Fibroblast of the aortic adventitia (primary cell): ENCODE data around the gene RAC3. TPM values are rescaled to one million over a fixed set of nuclear protein-coding genes. Genes with fewer than 3 reads are reported as not detected.

Experiments
- DNase-seq: peaks from one replicate; pipeline ENCODE4 v3.0.0-alpha.2; 2010; ENCODE audit warnings: low read depth
- H3K4me3 ChIP-seq: 2 replicates; pipeline ENCODE4 v1.5.1; 2011; ENCODE audit warnings: low read depth, mild to moderate bottlenecking, control low read depth, low read length, moderate library complexity
- CTCF ChIP-seq: IDR thresholded peaks from 2 replicates; pipeline ENCODE4 v1.5.1; 2011; ENCODE audit warnings: mild to moderate bottlenecking, low read length, control low read depth, inconsistent platforms; ENCODE audit not compliant: insufficient read depth
- total RNA-seq: library from RNA; depleted of rRNA; stranded (reverse); fragments of >200 nt; gene quantifications from 2 replicates; pipeline ENCODE4 v1.2.3, GENCODE V29; 2012; ENCODE audit warnings: low replicate concordance

Gene RAC3
- total RNA-seq, 1 donor, result 6.2 TPM

GRCh38 chr17:82081966-82082365 is 50.5 kb downstream of the RAC3 start:
- no peak for TF ChIP-seq CTCF
- H3K4me3 ChIP-seq, result no peak overlapping the region
- DNase-seq, result no peak

GRCh38 chr17:82082456-82082855 is 51.0 kb downstream of the RAC3 start:
- DNase-seq, result no peak
- no peak for TF ChIP-seq CTCF
- H3K4me3 ChIP-seq, result no peak overlapping the region

GRCh38 chr17:82083009-82083408 is 51.5 kb downstream of the RAC3 start:
- H3K4me3 ChIP-seq, result no peak overlapping the region
- TF ChIP-seq CTCF, result no peak
- no peak for DNase-seq

Other genes starting within 250 kb of the RAC3 start
- gene GCGR, start 227.5 kb upstream of the RAC3 start, total RNA-seq, result not detected in 2 replicates
- gene MCRIP1, start 198.4 kb upstream of the RAC3 start, total RNA-seq, result 130 and 195 TPM in 2 replicates
- gene PPP1R27, start 196.6 kb upstream of the RAC3 start, total RNA-seq, result not detected in 2 replicates
- gene P4HB, start 171.1 kb upstream of the RAC3 start, total RNA-seq, result 763 and 1,500 TPM in 2 replicates
- 95.1 and 149 TPM in 2 replicates for gene ARHGDIA, start 160.3 kb upstream of the RAC3 start, total RNA-seq
- 43.6 and 77.3 TPM in 2 replicates for gene ALYREF, start 140.1 kb upstream of the RAC3 start, total RNA-seq
- 172 and 178 TPM in 2 replicates for gene ANAPC11, start 140.0 kb upstream of the RAC3 start, total RNA-seq
- 1.3 and 1.4 TPM in 2 replicates for gene NPB, start 129.4 kb upstream of the RAC3 start, total RNA-seq
- gene PCYT2, start 120.3 kb upstream of the RAC3 start, total RNA-seq, result 20.3 and 36.7 TPM in 2 replicates
- gene SIRT7, start 113.5 kb upstream of the RAC3 start, total RNA-seq, result 12.7 and 18.1 TPM in 2 replicates
- 19.1 and 28.0 TPM in 2 replicates for gene MAFG, start 103.9 kb upstream of the RAC3 start, total RNA-seq
- gene PYCR1, start 94.4 kb upstream of the RAC3 start, total RNA-seq, result 16.9 and 91.0 TPM in 2 replicates
- not detected in 2 replicates for gene MYADML2, start 84.4 kb upstream of the RAC3 start, total RNA-seq
- 0.09 TPM in 1 of 2 replicates, not detected in the other for gene NOTUM, start 70.5 kb upstream of the RAC3 start, total RNA-seq
- 23.6 and 37.0 TPM in 2 replicates for gene ASPSCR1, start 54.0 kb upstream of the RAC3 start, total RNA-seq
- 27.6 and 41.8 TPM in 2 replicates for gene CENPX, start 8.8 kb upstream of the RAC3 start, total RNA-seq
- gene LRRC45, start 8.4 kb upstream of the RAC3 start, total RNA-seq, result 15.5 and 22.0 TPM in 2 replicates
- gene DCXR, start 6.0 kb downstream of the RAC3 start, total RNA-seq, result 29.3 and 101 TPM in 2 replicates
- 32.0 and 33.3 TPM in 2 replicates for gene RFNG, start 20.1 kb downstream of the RAC3 start, total RNA-seq
- gene GPS1, start 20.2 kb downstream of the RAC3 start, total RNA-seq, result 77.5 and 85.5 TPM in 2 replicates
- gene DUS1L, start 34.1 kb downstream of the RAC3 start, total RNA-seq, result 33.8 and 62.3 TPM in 2 replicates
- 65.2 and 100 TPM in 2 replicates for gene FASN, start 66.6 kb downstream of the RAC3 start, total RNA-seq
- gene CCDC57, start 181.2 kb downstream of the RAC3 start, total RNA-seq, result 15.2 and 37.4 TPM in 2 replicates
- 13.0 and 44.6 TPM in 2 replicates for gene SLC16A3, start 197.4 kb downstream of the RAC3 start, total RNA-seq
- gene CSNK1D, start 242.0 kb downstream of the RAC3 start, total RNA-seq, result 28.9 and 52.7 TPM in 2 replicates